ENCODE results near the gene GNB5.
A peak's percentile ranks its signal among the peaks of the same experiment; 100 is the strongest.

The GNB5 gene

DNA sequence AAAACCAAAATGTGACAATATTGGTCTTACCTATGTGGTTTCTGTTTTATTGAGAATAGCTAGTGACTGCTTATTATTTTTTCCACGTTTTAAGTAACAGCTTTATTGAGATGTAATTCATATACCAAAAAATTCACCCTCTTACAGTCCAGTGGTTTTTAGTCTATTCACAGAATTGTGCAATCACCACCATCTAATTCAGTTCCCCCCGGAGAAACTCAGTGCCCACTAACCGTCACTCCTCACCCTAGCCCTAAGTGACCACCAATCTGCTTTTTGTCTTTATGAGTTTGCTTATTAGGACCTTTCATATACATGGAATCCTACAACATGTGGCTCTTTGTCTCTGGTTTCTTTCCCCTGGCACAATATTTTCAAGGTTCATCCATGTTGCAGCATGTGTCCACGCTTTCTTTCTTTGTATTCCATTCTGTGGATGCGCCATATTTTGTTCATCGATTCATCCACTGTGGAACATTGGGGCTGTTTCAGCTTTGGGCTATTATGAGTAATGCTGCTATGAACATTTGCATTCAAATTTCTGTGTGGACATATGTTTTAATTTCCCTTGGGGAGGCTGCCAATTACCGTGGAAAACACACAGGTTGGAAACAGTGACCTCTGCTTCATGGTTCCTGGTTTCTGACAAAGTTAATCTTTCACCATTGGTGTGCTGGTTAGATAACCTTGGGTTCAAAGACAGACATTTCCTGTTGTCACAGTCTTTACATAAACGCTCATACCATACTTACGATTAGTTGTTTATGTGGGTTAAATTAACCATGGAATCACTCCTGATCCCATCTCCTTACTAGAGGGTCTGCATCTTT lies 75.4 kb downstream of the GNB5 start:
- no peak for DNase-seq (ENCODE audit: low read depth in 2 of 2, low spot score in 1 of 2)

DNA sequence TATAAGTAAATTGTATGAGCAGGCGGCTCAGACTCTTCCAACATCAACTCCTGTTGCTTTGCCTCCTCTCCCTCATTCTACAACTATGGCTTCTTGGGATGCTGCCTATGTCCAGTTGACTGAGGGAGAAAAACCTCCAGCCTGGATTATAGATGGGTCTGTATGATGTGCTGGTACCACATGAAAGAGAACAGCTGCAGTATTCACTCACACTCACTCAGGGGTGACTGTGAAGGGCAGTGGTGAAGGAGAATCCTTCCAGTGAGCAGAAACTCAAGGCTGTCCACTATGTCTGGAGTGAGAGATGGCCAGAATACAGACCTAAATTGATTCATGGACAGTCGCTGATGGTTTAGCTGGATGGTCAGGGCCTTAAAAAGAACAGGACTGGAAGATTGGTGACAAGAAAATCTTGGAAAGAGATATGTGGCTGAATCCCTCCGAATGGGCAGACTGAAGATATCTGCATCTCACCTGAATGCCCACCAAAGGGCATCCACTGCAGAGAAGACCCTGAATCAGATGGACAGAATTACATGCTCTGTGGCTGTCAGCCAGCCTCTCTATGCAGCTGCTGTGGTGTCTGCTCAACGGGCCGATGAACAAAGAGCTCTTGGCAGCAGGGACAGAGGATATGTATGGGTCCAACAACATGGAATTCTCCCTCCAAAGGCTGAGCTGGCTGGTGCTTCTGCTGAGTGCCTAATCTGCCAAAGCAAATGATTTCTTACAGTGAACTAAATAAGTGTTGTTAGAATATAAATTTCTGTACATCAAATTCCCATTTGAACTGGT lies 76.7 kb downstream of the GNB5 start:
- no peak for DNase-seq (ENCODE audit: low read depth in 2 of 2, low spot score in 1 of 2)

GRCh38 chr15:52113708-52114107 lies 77.5 kb downstream of the GNB5 start:
- DNase-seq (ENCODE audit: low read depth in 2 of 2, low spot score in 1 of 2), result no peak

- no peak for DNase-seq (ENCODE audit: low read depth in 2 of 2, low spot score in 1 of 2)
These were observed 78.0 kb downstream of the GNB5 start for GRCh38 chr15:52113235-52113634.

DNA sequence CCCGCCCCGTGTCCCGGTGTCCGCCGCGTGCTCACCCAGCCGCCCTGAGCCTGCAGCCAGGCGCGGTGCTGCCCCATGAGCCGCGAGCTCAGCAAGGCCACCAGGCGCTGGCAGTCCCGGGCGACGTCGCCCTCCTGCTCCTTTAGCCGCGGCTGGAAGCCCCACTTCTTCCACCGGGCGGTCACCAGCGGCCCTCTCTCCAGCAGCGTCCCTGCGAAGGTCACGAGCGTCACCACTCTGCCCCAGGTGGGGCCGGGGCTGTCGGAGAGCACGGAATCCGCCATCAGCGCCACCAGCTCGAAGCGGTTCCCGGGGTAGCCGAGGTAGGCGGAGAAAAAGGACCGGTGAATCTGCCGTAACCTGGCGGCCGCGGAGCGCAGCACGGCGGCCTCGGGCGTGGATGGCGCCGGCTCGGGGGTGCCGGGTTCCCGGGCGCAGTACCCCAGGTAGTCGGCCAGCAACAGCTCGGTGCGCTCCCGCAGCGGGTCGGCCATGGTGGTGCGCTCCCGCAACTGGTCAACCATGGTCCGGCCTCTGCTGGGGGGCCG lies 78.9 kb downstream of the GNB5 start:
- peak; percentile 6 to 7 for DNase-seq (ENCODE audit: low read depth in 2 of 2, low spot score in 1 of 2)

DNA sequence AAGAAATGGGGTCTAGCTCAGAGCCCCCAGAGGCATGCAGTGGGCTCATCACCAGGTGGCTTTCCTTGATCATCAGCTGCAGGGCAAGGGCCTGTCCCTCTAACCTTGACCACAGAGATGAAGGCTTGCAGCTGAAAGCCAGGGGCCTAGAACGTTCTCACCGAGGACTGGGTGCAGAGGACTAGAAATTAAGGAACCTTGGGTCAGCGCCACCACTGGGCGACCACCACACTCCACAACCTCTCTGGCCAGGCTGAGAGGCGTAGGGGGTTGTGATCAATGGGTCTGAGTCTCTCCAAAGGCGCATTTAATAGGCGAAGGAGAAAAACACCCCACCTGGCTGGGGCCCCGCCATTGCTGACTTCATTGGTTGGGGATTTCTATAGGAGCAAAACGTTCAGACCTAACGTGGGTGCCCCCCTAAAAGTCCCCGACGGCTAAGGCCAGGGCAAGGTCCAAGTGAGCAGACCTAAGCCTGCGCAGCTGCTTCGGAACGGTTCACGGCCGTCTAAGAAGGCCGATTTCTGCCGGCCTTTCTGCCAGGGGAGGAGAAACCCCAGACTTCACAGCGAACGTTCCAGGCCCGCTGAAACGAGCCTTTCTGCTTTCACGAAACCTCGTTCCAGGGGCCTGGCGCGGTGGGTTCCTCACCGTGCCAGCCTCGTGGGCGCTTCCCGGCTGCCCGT lies 79.5 kb downstream of the GNB5 start:
- DNase-seq (ENCODE audit: low read depth in 2 of 2, low spot score in 1 of 2), result no peak

DNA sequence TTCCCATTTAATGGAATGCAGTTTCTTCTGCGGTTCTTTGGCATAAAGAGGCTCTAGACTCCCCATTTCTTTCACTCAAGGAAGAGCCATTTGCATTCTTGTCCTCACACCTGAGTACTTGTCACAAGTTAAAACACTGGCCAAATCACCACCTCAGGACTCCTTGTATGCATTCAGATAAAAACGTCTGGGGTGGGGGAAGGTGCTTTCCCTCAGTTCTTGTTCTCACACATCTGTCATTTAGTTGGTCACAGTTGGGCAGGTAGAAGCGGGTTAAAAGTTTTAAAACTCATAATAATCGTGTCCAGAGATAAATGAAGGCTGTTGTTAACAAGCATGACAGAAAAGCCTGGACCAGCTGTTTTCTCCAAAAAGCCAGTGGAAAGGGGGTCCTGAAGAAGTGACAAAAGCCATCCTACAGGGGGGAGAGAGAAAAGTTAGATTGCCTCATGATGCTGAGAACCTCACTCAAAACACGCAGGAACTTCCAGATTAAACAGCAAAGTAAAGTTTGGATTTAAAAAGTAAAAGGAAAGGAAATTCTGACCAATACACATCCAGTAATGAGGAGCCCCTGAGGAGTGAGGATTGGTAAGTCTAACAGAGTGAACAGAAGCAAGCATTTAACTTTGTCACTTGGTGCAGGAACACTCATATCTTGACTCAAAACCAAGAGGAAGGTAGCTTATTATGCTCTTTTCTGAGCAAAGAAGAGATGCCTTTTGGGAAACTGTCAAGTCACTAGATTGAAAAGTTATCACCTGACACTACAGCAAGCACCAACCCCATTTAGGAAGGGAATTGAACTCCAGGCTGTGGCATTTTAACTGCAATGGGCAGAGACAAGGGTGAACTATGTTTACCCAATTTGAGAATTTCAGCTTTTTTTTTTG lies 81.4 kb downstream of the GNB5 start:
- DNase-seq (ENCODE audit: low read depth in 2 of 2, low spot score in 1 of 2), result no peak

DNA sequence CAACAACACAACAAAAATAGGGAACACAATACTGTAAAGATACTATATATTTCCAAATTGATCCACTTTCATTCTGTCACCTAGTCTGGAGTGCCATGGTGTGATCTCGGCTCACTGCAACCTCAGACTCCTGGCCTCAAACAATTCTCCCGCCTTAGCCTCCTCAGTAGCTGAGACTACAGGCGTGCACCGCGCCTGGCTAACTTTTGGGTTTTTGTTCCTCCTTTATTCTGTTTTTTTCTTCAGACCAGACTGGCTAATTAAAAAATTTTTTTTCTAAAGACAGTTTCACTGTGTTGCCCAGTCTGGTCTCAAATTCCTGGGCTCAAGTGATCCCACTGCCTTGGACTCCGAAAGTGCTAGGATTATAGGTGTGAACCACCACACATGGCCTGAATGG lies 84.0 kb downstream of the GNB5 start:
- no peak for DNase-seq (ENCODE audit: low read depth in 2 of 2, low spot score in 1 of 2)

GRCh38 chr15:52106641-52107040 lies 84.6 kb downstream of the GNB5 start:
- DNase-seq (ENCODE audit: low read depth in 2 of 2, low spot score in 1 of 2), result no peak

DNA sequence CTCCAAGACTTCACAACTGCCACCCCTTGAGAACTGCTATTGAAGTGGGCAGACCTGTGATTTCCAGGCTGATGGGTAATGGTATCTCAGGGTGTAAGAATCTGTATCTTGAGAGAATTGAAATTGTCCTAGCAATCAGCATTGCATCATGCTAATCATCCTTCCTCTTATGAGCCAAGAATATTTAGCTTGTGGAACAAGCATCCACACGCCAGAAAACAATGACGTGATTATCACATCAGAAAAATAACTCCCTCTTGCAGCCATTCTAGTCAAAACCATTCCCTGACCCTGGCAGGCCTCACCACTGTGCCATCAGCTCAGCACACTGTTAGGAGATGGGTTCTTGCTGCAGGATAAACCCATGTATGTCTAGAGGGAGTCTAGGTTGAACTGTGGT lies 85.3 kb downstream of the GNB5 start:
- no peak for DNase-seq (ENCODE audit: low read depth in 2 of 2, low spot score in 1 of 2)

DNA sequence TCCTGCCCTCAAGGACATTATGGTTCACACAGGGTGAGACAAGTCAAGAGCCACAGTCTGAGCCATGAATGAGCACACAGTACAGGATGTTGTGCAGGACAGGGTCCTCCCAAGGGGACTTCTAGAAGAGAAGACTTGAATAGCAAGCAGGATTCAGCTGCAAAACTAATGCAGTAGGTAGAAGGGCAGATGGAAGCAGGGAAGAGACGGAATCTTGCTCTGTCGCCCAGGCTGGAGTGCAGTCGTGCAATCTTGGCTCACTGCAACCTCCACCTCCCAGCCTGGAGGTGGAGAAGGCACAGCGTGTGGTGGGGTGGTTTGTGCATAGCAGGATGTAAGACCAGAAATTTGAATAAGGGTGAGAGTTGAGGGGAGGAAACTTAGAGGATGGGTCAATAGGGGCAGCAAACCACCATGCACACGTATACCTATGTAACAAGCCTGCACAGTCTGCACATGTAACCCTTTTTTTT lies 86.6 kb downstream of the GNB5 start:
- no peak for DNase-seq (ENCODE audit: low read depth in 2 of 2, low spot score in 1 of 2)

GRCh38 chr15:52103217-52104207 lies 87.7 kb downstream of the GNB5 start:
- DNase-seq (ENCODE audit: low read depth in 2 of 2, low spot score in 1 of 2), result no peak

- DNase-seq (ENCODE audit: low read depth in 2 of 2, low spot score in 1 of 2), result no peak
These were observed 88.7 kb downstream of the GNB5 start for GRCh38 chr15:52102463-52102862.

DNA sequence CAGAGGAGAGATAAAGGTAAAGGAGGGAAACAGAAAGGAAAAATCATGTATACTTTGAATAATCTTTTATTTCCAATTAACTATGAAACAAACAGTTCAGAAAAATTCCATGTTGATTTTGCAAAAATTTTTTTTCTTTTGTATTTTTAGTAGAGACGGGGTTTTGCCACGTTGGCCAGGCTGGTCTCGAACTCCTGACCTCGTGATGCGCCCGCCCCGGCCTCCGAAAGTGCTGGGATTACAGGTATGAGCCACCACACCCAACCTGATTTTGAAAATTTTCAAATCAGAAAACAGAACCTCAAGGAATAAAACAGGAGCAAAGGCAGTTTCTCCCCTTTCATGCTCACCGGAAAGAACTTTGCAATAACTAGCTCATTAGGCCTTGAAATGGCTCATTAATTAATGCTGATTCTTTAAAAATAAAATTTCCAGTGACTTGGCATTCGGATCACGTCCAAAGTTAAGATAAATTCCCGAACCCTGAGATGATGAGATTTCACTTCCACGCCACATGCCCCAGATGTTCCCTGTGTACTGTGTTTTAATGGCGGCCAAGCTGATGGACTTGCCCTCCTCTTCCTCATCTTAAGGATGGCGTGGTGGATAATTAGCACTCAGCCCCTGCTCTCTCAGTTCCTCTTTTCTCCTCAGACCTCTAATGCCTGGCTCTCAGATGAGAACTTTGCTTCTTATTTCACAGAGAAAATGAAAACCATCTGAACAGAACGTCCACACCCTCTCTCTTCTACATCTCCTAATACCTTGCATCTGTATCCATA lies 89.5 kb downstream of the GNB5 start:
- DNase-seq (ENCODE audit: low read depth in 2 of 2, low spot score in 1 of 2), result no peak

DNA sequence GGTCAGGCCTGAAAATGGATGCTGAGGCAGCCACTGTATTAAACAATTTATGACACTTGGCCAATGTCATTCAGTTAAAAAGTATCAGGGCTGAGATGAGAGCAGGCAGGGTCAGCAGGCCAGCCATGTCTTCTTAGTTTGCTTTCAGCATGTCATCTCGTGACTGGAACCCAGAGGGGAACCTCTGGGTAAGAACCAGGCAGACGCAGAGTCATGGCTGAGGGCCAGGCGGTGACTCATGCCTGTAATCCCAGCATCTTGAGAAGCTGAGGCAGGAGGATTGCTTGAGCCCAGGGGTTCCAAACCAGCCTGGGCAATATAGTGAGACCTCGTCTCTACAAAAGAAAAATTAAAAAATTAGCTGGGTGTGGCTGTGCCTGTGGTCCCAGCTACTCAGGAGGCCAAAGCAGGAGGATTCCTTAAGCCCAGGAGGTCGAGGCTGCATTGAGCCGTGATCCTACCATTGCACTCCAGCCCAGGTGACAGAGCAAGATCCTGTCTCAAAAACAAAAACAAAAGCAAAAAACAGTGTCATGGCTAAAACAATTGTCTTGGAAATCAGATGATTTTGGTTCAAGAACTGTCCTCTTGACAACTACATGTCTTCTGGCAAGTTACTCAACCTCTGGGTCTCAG lies 90.3 kb downstream of the GNB5 start:
- no peak for DNase-seq (ENCODE audit: low read depth in 2 of 2, low spot score in 1 of 2)

- no peak for DNase-seq (ENCODE audit: low read depth in 2 of 2, low spot score in 1 of 2)
These were observed 91.4 kb downstream of the GNB5 start for GRCh38 chr15:52099651-52100272.

- no peak for DNase-seq (ENCODE audit: low read depth in 2 of 2, low spot score in 1 of 2)
These were observed 92.9 kb downstream of the GNB5 start for GRCh38 chr15:52098323-52098722.

DNA sequence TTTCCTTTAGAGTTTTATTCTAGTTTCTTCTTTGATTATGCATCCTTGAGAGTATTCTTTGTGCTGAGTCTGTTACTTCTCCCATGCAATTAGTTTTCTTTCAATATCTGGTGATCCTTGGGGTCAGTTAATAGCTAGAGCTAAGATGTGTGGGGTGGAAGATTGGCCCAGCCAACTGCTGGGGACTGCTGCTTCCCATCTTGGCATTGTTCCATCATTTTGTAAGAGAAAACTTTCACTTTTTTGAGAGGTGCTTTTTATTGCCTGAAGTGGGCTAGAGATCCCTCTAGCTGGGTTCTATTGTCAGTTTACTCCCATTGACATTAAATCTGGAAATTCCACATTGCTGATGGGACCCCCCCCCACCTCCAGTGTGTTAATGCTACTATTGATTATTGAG lies 94.0 kb downstream of the GNB5 start:
- no peak for DNase-seq (ENCODE audit: low read depth in 2 of 2, low spot score in 1 of 2)

Measured in stimulated activated CD8-positive, alpha-beta memory T cell treated with anti-CD3 and anti-CD28 coated beads, Interleukin-4, amount 100 ng/mL, for 1 hour (primary cell).